Measurements from ENCODE around the gene FAIM2.

GRCh38 chr12:49891476-49891875 lies 12.2 kb downstream of the FAIM2 start:
- TF ChIP-seq REST (IDR thresholded peaks at IDR 0.05; ENCODE audit: unreplicated experiment) (no peak), CTCF (conservative IDR thresholded peaks at IDR 0.05; ENCODE audit: low read depth in 2 of 2) (no peak), POLR2AphosphoS5 (IDR thresholded peaks at IDR 0.05; ENCODE audit: low read depth) (no peak), EZH2 (IDR thresholded peaks at IDR 0.05; ENCODE audit: low read depth, unreplicated experiment) (no peak), EZH2phosphoT487 (IDR thresholded peaks at IDR 0.05; ENCODE audit: unreplicated experiment) (no peak), CREB1 (CRISPR knock-in tag; IDR thresholded peaks at IDR 0.05; ENCODE audit: low read depth) (no peak), ETS1 (IDR thresholded peaks at IDR 0.05) (no peak), ZNF331 (CRISPR knock-in tag; IDR thresholded peaks at IDR 0.05; ENCODE audit: low read depth) (no peak), JUNB (IDR thresholded peaks at IDR 0.05; ENCODE audit: unreplicated experiment) (no peak)

Measured in GM23338 (cell line).